ENCODE measurements around the gene NAE1. TPM values are rescaled to one million over a fixed set of nuclear protein-coding genes. Genes with fewer than 3 reads are reported as not detected.

Gene NAE1
- total RNA-seq, 1 donor from 2014 or later = 77.3 TPM

DNA sequence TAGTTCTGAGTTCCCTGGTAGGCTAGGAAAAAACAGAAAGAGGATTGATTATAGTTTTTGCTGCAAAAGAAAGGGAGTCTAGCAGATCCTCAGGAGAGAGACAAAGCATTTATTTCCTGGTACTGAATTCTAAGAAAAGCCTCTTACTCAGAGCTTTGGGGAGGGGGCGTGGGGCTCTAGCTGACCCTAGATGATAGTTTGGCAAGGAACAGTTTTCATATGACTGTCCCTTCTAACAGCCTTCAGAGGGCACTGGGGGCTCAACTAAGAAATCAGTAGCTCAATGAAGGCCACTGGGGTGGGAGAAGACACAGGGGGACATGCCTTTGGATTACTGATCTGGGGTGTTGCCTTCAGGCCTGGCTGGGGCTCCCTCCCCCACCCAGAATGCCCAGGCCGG lies 17.4 kb upstream of the NAE1 start:
- peaks cover 37% of the 10 kb centered on the region for H3K27me3 ChIP-seq (ENCODE audit: control insufficient read depth, insufficient read depth, low read length)
- DNase-seq (ENCODE audit: low read depth) = no peak
- TF ChIP-seq, protein P1, sequence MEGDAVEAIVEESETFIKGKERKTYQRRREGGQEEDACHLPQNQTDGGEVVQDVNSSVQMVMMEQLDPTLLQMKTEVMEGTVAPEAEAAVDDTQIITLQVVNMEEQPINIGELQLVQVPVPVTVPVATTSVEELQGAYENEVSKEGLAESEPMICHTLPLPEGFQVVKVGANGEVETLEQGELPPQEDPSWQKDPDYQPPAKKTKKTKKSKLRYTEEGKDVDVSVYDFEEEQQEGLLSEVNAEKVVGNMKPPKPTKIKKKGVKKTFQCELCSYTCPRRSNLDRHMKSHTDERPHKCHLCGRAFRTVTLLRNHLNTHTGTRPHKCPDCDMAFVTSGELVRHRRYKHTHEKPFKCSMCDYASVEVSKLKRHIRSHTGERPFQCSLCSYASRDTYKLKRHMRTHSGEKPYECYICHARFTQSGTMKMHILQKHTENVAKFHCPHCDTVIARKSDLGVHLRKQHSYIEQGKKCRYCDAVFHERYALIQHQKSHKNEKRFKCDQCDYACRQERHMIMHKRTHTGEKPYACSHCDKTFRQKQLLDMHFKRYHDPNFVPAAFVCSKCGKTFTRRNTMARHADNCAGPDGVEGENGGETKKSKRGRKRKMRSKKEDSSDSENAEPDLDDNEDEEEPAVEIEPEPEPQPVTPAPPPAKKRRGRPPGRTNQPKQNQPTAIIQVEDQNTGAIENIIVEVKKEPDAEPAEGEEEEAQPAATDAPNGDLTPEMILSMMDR (IDR thresholded peaks at IDR 0.05; ENCODE audit: insufficient read depth, low read length, poor library complexity, severe bottlenecking) = no peak

DNA sequence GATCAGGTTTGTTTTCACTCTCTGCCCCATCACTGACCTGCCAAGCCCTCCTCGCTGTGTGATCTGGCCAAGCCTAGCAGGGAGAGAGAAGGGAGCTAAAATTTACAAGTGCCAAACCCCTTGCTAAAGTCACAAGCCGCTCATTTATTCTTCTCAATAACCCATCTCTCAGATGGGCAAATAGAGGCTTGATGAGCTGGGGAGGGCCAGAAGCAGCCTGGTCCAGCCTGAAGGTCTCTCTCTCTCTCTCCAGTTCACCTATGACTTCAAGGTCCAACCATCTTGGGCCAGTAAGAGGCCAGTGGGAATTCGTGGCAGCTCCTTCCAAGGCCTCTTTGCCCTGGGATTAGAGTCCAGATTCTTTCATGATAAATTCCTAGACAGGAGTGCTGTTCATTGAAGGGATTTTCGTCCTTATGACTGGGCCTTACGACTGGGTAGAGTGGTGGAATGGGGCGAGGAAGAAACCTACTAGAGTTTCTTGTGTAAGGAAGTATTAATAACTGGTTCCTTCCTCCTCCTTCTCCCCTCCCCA lies 16.8 kb upstream of the NAE1 start:
- no peak for DNase-seq (ENCODE audit: low read depth)
- no peaks in the 10 kb centered on the region for H3K36me3 ChIP-seq (ENCODE audit: control insufficient read depth, insufficient read depth, low read length)
- H3K4me3 ChIP-seq (ENCODE audit: low read depth, low read length) = no peak overlapping the region
- peaks cover 36% of the 10 kb centered on the region for H3K27me3 ChIP-seq (ENCODE audit: control insufficient read depth, insufficient read depth, low read length)
- TF ChIP-seq, protein P1 (IDR thresholded peaks at IDR 0.05; ENCODE audit: insufficient read depth, low read length, poor library complexity, severe bottlenecking) = no peak

More for the DNA sequence above, 17.4 kb upstream of the NAE1 start:
- Histone ChIP-seq H3K4me3 (ENCODE audit: low read depth, low read length) (no peak overlapping the region), H3K36me3 (ENCODE audit: control insufficient read depth, insufficient read depth, low read length) (no peaks in the 10 kb centered on the region)

DNA sequence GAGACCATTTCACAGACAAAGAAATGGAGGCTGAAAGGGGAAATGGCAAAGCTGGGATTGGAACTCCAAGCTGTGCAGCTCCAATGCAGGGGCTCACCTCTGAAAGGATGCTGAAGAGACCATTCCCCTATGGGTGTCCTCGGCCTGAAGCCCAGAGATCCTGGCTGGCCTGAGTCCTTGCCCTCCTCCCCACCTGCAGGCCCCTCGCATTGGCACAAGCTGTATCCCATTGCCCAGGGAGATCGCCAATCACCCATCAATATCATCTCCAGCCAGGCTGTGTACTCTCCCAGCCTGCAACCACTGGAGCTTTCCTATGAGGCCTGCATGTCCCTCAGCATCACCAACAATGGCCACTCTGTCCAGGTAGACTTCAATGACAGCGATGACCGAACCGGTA lies 16.1 kb upstream of the NAE1 start:
- no peaks in the 10 kb centered on the region for H3K36me3 ChIP-seq (ENCODE audit: control insufficient read depth, insufficient read depth, low read length)
- H3K4me3 ChIP-seq (ENCODE audit: low read depth, low read length) = no peak overlapping the region
- peaks cover 35% of the 10 kb centered on the region for H3K27me3 ChIP-seq (ENCODE audit: control insufficient read depth, insufficient read depth, low read length)
- no peak for DNase-seq (ENCODE audit: low read depth)
- TF ChIP-seq, protein P1 (IDR thresholded peaks at IDR 0.05; ENCODE audit: insufficient read depth, low read length, poor library complexity, severe bottlenecking) = no peak

DNA sequence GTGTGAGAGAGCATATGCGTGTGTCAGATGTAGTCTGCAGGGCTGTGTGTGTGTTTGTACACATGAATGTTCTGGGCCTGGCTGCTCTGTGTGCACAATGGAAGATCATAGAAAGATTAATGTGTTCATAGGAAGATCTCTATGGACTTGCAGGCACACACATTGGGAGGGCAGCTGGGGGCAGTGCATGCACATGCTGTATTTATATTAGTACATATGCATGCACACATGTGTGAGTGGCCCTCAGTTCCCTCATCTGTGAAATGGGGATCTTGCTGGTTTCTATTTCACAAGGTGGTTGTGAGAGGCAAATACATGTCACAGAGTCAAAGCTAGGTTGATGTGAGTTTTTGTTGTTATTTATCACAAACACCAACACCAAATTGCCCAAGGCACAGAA lies 15.5 kb upstream of the NAE1 start:
- no peak for DNase-seq (ENCODE audit: low read depth)
- Histone ChIP-seq H3K4me3 (ENCODE audit: low read depth, low read length) (no peak overlapping the region), H3K27me3 (ENCODE audit: control insufficient read depth, insufficient read depth, low read length) (peaks cover 35% of the 10 kb centered on the region), H3K36me3 (ENCODE audit: control insufficient read depth, insufficient read depth, low read length) (no peaks in the 10 kb centered on the region)
- TF ChIP-seq, protein P1 (IDR thresholded peaks at IDR 0.05; ENCODE audit: insufficient read depth, low read length, poor library complexity, severe bottlenecking) = no peak

DNA sequence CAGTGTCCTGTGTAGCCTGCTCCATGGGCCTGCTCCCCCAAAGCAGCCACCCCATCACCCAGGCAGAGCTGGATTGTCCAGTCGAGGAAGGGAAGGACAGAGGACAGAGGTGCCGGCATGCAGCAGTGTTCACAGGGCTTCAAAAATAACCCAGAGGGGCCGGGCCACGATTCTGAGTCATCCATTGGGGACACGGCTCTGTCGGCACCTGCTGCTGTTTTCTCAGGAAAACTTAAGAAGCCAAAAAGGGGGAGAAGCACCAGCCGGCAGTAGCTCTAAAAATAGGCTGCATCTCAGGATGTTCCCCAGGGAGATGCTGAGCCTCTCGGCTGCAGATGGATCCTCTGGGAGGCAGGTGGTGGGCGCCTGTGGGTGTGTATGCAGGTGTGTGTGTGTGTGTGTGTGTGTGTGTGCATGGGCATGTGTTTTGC lies 15.0 kb upstream of the NAE1 start:
- Histone ChIP-seq H3K4me3 (ENCODE audit: low read depth, low read length) (no peak overlapping the region), H3K27me3 (ENCODE audit: control insufficient read depth, insufficient read depth, low read length) (peaks cover 35% of the 10 kb centered on the region)
- no peak for DNase-seq (ENCODE audit: low read depth)

DNA sequence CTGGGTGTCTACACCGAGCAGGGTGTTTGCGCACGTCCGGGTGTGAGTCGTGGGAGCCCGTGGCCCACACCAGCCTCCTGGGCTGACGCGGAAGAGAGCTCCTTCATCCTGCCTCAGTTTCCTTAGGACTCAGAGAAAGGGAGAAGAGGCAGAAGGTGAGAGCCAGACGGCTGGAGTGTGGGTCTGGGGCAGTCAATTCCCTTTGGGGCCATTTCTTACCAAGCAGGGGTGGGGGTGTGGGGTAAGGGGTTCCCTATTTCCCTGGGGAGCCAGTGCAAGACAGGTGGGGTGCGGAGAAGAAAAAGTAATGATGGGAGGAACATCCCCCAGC lies 14.3 kb upstream of the NAE1 start:
- no peaks in the 10 kb centered on the region for H3K36me3 ChIP-seq (ENCODE audit: control insufficient read depth, insufficient read depth, low read length)
- DNase-seq (ENCODE audit: low read depth) = no peak
- H3K27me3 ChIP-seq (ENCODE audit: control insufficient read depth, insufficient read depth, low read length) = peaks cover 35% of the 10 kb centered on the region
- TF ChIP-seq, protein P1 (IDR thresholded peaks at IDR 0.05; ENCODE audit: insufficient read depth, low read length, poor library complexity, severe bottlenecking) = no peak
- H3K4me3 ChIP-seq (ENCODE audit: low read depth, low read length) = peak overlapping the region; percentile 35

More for the DNA sequence above, 15.0 kb upstream of the NAE1 start:
- TF ChIP-seq, protein P1 (IDR thresholded peaks at IDR 0.05; ENCODE audit: insufficient read depth, low read length, poor library complexity, severe bottlenecking) = no peak
- no peaks in the 10 kb centered on the region for H3K36me3 ChIP-seq (ENCODE audit: control insufficient read depth, insufficient read depth, low read length)
